GM12865 (cell line): ENCODE data around the gene ATP13A2.

Experiments
- DNase-seq: peaks from one replicate; pipeline ENCODE4 v3.0.0; 2010; ENCODE audit warnings: low read depth
- H3K4me3 ChIP-seq: 2 replicates; pipeline ENCODE4 v1.5.1; 2011; ENCODE audit warnings: mild to moderate bottlenecking, low read depth, low read length, control low read depth
- TF ChIP-seq, protein P1 (sequence below): IDR thresholded peaks from 2 replicates; pipeline ENCODE4 v1.5.1; 2011; ENCODE audit warnings: low read length, control low read depth, low read depth, inconsistent platforms; ENCODE audit not compliant: insufficient read depth; ENCODE audit errors: missing control alignments

The ATP13A2 gene

DNA sequence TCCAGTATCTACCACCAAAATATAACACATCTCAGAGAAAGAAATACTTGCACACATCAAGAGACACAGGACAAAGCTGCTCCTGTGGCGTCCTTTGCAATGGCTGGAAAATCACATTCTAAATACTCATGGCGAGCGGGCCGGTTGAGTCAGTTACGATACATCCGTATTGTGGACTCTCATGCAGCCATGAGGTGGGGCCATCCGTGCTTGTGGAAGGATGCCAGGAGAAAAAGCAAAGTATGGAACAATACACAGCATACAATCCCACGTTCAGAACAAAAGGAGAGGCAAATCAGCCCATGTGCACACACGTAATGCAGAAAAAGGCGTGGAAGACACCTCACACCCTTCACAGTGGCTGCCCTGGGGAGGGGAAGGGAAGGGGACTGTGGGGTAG is 13.1 kb downstream of the ATP13A2 start:
- no peak overlapping the region for H3K4me3 ChIP-seq
- DNase-seq = no peak
- TF ChIP-seq, protein P1, sequence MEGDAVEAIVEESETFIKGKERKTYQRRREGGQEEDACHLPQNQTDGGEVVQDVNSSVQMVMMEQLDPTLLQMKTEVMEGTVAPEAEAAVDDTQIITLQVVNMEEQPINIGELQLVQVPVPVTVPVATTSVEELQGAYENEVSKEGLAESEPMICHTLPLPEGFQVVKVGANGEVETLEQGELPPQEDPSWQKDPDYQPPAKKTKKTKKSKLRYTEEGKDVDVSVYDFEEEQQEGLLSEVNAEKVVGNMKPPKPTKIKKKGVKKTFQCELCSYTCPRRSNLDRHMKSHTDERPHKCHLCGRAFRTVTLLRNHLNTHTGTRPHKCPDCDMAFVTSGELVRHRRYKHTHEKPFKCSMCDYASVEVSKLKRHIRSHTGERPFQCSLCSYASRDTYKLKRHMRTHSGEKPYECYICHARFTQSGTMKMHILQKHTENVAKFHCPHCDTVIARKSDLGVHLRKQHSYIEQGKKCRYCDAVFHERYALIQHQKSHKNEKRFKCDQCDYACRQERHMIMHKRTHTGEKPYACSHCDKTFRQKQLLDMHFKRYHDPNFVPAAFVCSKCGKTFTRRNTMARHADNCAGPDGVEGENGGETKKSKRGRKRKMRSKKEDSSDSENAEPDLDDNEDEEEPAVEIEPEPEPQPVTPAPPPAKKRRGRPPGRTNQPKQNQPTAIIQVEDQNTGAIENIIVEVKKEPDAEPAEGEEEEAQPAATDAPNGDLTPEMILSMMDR = no peak

DNA sequence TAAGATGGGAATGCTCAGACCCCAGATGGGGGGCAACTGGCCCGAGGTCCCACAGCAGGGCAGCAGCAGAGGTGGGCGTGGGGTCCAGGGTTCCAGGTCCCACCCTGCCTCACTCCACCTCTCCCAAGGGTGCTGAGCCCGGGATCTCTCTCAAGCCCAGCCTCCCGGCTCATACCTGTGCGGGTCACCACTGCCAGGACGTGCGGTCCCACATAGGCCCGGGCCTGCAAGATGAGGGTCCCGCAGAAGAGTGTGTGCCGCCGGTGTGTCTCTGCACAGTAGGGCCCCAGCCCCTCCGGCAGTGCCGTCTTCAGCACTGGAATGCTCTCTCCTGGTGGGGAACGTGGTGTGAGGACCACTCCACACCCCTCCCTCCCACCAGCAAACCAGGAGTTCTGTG is 14.9 kb downstream of the ATP13A2 start:
- TF ChIP-seq, protein P1 = no peak
- no peak for DNase-seq
- H3K4me3 ChIP-seq = no peak overlapping the region

- DNase-seq = no peak
- TF ChIP-seq, protein P1 = no peak
- no peak overlapping the region for H3K4me3 ChIP-seq
Observed at GRCh38 chr1:16993521-16994038, 18.1 kb downstream of the ATP13A2 start.

DNA sequence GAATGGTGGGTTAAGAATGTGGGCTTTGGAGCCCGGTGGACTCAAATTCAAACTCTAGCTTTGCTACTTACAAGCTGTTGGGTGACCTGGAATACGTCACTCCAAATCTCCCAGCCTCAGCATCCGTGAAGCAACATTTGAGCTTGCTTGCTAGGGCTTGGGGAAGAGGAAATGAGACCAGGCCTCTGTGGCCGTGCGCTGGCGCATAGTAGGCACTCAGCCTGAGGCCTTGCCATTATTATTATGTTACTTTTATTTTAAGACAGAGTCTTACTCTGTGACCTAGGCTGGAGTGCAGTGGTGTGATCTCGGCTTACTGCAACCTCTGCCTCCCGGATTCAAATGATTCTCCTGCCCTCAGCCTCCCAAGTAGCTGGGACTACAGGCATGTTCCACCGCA is 19.1 kb downstream of the ATP13A2 start:
- H3K4me3 ChIP-seq = no peak overlapping the region
- TF ChIP-seq, protein P1 = no peak
- no peak for DNase-seq

DNA sequence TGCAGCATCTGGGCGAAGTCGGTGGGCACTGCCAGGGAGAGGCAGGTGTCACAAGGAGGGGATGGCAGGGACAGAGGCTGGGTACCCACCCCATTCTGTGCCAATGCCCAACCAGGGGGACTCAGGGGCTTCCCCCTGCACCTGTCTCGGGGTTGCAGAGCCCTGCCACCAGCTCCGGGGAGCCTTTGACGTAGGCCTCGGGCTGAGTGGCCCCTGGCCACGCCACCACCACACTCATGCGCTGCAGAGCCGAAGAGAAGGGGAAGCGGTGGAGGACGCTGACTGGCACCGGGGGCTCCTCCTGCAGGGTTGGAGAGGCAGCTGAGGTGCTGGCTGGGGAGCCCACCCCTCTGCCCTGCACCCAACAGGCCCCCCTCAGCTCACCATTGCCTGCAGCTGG is 19.6 kb downstream of the ATP13A2 start:
- no peak for DNase-seq
- TF ChIP-seq, protein P1 = no peak
- no peak overlapping the region for H3K4me3 ChIP-seq

DNA sequence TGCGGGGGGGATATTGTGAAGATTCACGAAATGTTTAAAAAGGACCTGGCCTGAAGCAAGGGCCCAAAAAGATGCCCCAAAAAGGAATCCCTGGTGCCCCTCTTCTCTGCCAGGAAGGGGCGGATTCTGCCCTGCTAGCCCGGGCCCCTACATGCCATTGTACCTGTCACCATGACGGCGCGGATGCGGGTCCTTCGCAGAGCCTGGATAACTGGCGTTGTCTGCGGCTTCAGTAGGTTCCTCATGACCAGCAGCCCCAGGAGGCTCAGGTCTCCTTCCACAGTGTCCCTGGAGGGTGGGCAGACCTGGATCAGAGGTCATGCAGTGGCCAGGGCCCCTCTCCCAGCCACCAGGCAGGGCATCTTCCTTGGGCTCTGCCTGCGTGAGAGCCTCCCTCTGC is 20.2 kb downstream of the ATP13A2 start:
- TF ChIP-seq, protein P1 = no peak
- no peak overlapping the region for H3K4me3 ChIP-seq
- no peak for DNase-seq

GRCh38 chr1:16989676-16990391 is 21.9 kb downstream of the ATP13A2 start:
- no peak overlapping the region for H3K4me3 ChIP-seq
- DNase-seq = no peak
- TF ChIP-seq, protein P1 = no peak
